Adrenal gland (tissue), 5 donors: ENCODE data around the gene ARHGAP33.

Experiments
- POLR2A ChIP-seq, 2 donors: fragments of 450-650 bp; IDR thresholded peaks; one replicate each; pipeline ENCODE4 v1.6.1; 2017; ENCODE audit warnings: antibody characterized with exemption in 2 of 2, mild to moderate bottlenecking in 2 of 2, moderate library complexity in 1 of 2
- TF ChIP-seq, protein P1 (sequence below), 6 experiments: fragments of 450-650 bp in 4 of 6; fragments of 200-600 bp in 2 of 6; sonication (generic) in 1 of 6; IDR thresholded peaks; 1 replicate in 5 of 6; 2 replicates in 1 of 6; pipeline versions ENCODE4 v1.5.1 to v1.8.0; 2016 to 2021; ENCODE audit warnings: antibody characterized with exemption in 6 of 6, mild to moderate bottlenecking in 2 of 6, moderate library complexity in 1 of 6
- donor health status: DM: no; HTN: no; CAD: no.

DNA sequence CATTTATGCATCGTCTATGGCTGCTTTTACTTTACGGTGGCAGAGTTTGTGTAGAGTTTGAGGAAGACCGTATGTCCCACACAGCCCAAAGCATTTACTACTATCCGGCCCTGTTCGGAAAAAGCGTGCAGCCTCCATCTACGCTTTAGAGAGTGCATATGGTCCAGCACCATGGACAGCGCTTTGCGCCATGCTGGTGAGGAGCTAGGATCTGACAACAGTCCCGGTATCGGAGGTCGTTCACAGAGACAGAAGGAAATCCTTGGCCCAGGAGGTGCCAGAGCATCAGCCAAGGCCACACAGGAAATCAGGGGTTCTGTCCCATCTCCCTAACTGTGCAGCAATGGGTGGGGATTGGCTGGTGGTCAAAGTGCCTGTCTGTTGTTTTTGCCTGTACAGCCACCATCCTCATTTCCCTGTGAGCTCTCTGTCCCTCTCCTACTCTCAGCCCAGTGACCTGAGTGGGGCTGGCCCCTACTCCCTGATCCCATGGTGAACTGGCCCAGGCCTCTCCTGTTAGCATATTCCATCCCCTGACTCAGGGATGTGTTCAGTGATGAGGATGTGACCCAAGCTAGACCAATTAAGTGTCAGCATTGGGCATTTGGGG lies 53.4 kb downstream of the ARHGAP33 start:
- no peak for TF ChIP-seq POLR2A (IDR thresholded peaks at IDR 0.05)
- TF ChIP-seq, protein P1, sequence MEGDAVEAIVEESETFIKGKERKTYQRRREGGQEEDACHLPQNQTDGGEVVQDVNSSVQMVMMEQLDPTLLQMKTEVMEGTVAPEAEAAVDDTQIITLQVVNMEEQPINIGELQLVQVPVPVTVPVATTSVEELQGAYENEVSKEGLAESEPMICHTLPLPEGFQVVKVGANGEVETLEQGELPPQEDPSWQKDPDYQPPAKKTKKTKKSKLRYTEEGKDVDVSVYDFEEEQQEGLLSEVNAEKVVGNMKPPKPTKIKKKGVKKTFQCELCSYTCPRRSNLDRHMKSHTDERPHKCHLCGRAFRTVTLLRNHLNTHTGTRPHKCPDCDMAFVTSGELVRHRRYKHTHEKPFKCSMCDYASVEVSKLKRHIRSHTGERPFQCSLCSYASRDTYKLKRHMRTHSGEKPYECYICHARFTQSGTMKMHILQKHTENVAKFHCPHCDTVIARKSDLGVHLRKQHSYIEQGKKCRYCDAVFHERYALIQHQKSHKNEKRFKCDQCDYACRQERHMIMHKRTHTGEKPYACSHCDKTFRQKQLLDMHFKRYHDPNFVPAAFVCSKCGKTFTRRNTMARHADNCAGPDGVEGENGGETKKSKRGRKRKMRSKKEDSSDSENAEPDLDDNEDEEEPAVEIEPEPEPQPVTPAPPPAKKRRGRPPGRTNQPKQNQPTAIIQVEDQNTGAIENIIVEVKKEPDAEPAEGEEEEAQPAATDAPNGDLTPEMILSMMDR (IDR thresholded peaks at IDR 0.05) = no peak
